Lung (tissue), 13 donors: ENCODE results near the gene FLVCR1. TPM values are rescaled to one million over a fixed set of nuclear protein-coding genes. Genes with fewer than 3 reads are reported as not detected.

ENCODE experiments used
- ATAC-seq: fragments of 200-7000 bp; cut with Tn5 transposase; one replicate; pipeline ENCODE4 v1.9.1; 2020; ENCODE audit warnings: moderate number of reproducible peaks; ENCODE audit not compliant: insufficient read depth, low FRiP score
- DNase-seq, 3 donors: peaks; one replicate each; pipeline ENCODE4 v3.0.0-alpha.2; 2013 to 2017
- H3K27ac ChIP-seq, 2 donors: one replicate each; pipeline ENCODE4 v1.5.1; 2013; ENCODE audit warnings: mild to moderate bottlenecking in 2 of 2, moderate library complexity in 2 of 2, control low read depth in 1 of 2, inconsistent platforms in 1 of 2, low read depth in 1 of 2, low read length in 1 of 2
- H3K27me3 ChIP-seq, 3 donors: one replicate each; pipeline ENCODE4 v1.5.1; 2013; ENCODE audit warnings: low read length in 2 of 3; ENCODE audit not compliant: control insufficient read depth in 3 of 3, insufficient read depth in 3 of 3
- H3K36me3 ChIP-seq, 4 donors: one replicate each; pipeline ENCODE4 v1.5.1; 2013; ENCODE audit warnings: low read length in 4 of 4, mild to moderate bottlenecking in 1 of 4, moderate library complexity in 1 of 4; ENCODE audit not compliant: control insufficient read depth in 4 of 4, insufficient read depth in 4 of 4
- H3K4me1 ChIP-seq, 5 donors: one replicate each; pipeline ENCODE4 v1.5.1; 2013; ENCODE audit warnings: low read length in 5 of 5, mild to moderate bottlenecking in 2 of 5, moderate library complexity in 1 of 5; ENCODE audit not compliant: control insufficient read depth in 5 of 5, insufficient read depth in 5 of 5
- H3K4me3 ChIP-seq: one replicate; pipeline ENCODE4 v1.5.1; 2013; ENCODE audit warnings: mild to moderate bottlenecking, control low read depth, moderate library complexity
- H3K9ac ChIP-seq, 2 donors: one replicate each; pipeline ENCODE4 v1.5.1; 2013; ENCODE audit warnings: low read length in 2 of 2, control low read depth in 1 of 2; ENCODE audit not compliant: insufficient read depth in 1 of 2
- H3K9me3 ChIP-seq, 4 donors: one replicate each; pipeline ENCODE4 v1.5.1; 2013; ENCODE audit warnings: low read length in 3 of 4, mild to moderate bottlenecking in 1 of 4, moderate library complexity in 1 of 4; ENCODE audit not compliant: control insufficient read depth in 4 of 4, insufficient read depth in 3 of 4
- CTCF ChIP-seq: IDR thresholded peaks from 2 replicates; pipeline ENCODE4 v1.5.1; 2012; ENCODE audit warnings: mild to moderate bottlenecking; ENCODE audit errors: control extremely low read depth, extremely low read depth
- whole genome bisulfite sequencing, 2 donors: extraction: QIAGEN DNeasy Blood & Tissue Kit; methylation state at CpG; one replicate each; pipeline ENCODE4 v1.1.7; 2013; 5-methylcytosine and 5-hydroxymethylcytosine counted together
- polyA plus RNA-seq, 2 donors: library from polyadenylated mRNA; stranded (reverse); fragments of 200-250 nt; gene quantifications; one replicate each; pipeline ENCODE4 v1.2.1, GENCODE V29; 2013
- small RNA-seq: library from RNA; depleted of rRNA; stranded (forward); fragments of <200 nt; gene quantifications from one replicate; pipeline ENCODE3, GENCODE V24; 2014; ENCODE audit warnings: low replicate concordance
- total RNA-seq, 2 donors: library from RNA; depleted of rRNA in 1 of 2; stranded (reverse); fragments of >200 nt in 1 of 2; gene quantifications; one replicate each; pipeline ENCODE4 v1.2.1, GENCODE V29; 2014 to 2021
- donor health status: control.
- donor health status: control.
- donor health status: Bipolar disorder and iron deficiency.
- donor health status: healthy.
- donor health status: DM: yes; HTN: yes; CAD: no.

Gene FLVCR1
- total and polyA plus RNA-seq, 4 donors: 4.5 to 17.4 (median 6.6) TPM

DNA sequence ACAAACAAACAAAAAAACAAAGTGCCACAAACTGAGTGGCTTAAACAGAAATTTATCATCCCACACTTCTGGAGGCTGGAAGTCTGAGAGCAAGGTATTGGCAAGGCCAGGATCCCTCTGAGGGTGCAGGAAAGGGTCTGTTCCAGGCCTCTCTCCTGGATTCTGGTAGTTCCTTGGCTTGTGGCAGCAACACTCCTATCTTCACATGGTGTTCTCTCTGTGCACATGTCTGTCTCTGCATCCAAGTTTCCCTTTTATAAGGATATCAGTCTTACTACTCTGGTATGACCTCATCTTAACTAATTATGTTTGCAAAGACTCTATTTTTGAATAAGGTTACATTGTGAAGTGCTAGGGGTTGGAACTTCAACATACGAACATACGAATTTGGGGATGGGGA is 87.0 kb downstream of the FLVCR1 start:
- DNase-seq (no peak), ATAC-seq (no peak)
- Histone ChIP-seq H3K9me3 (peaks cover 0 to 1% (median under 1%) of the 10 kb centered on the region in 4 donors), H3K27ac (no peak overlapping the region), H3K36me3 (no peaks in the 10 kb centered on the region), H3K4me3 (no peak overlapping the region), H3K4me1 (peaks cover 0 to 4% (median 0%) of the 10 kb centered on the region in 5 donors), H3K27me3 (no peaks in the 10 kb centered on the region), H3K9ac (no peak overlapping the region)
- 84 to 90% methylated on average over 2 of the region's 2 CpGs for WGBS, 2 donors
- TF ChIP-seq CTCF: no peak

DNA sequence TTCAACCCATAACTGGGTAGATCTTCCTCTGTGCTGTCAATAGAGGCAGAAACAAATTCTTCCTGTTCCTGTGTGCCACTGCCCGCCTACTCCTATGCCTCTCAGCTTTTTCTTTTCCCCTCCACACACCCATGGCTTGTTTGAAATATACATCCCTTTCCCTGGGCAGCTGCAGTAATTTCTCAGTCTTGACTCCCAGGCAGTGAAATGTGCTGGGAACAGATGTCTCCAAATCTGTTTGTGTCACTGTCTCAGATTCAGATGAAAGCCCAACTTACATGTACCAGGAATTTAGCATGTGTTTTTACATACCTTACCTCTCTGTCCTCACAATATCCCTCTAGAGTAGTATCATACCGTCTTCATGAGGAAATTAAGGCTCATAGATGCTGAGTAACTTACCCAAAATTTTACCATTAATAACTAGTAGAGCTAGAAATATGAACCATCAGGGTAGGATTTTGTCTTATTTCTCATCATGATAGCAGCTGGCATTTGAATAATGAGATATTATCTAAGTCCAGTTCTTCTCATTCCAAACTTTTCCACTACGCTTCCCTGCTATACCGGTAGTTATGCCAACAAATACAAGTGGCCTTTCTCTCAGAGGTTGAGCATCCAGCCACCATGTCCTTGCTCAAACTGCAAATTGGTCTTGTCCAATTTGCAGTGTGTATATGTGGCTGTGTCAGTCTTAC is 87.5 kb downstream of the FLVCR1 start:
- ATAC-seq (no peak), DNase-seq (no peak)
- no peaks in the 10 kb centered on the region for H3K27me3 ChIP-seq
- peaks cover 0 to 1% (median 0%) of the 10 kb centered on the region in 4 donors for H3K9me3 ChIP-seq
- H3K36me3 ChIP-seq: no peaks in the 10 kb centered on the region
- no peak overlapping the region for H3K9ac ChIP-seq
- 91 to 93% methylated on average over 4 of the region's 4 CpGs for WGBS, 2 donors
- H3K27ac ChIP-seq: no peak overlapping the region
- no peak overlapping the region for H3K4me3 ChIP-seq
- peaks cover 0 to 5% (median 0%) of the 10 kb centered on the region in 5 donors for H3K4me1 ChIP-seq
- no peak for TF ChIP-seq CTCF

DNA sequence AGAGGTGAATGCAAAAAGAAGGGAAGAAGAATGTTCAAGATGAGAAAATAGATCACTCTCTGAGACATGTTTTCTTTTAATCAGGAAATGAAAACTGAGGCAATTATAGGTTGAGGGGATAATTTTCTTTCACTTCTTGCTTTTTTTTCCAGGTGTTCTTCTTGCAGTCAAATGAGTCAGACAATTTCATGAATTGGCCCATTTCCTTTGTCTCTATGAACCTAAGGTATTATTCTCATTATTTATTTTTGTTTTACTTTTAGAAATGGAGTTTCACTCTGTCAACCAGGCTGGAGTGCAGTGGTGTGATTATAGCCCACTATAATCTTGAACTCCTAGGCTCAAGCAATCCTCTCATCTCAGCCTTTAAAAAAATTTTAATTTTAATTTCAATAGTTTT is 88.8 kb downstream of the FLVCR1 start:
- Histone ChIP-seq H3K27ac (no peak overlapping the region), H3K9me3 (peaks cover 0 to 4% (median 0%) of the 10 kb centered on the region in 4 donors), H3K4me1 (peaks cover 0 to 9% (median 0%) of the 10 kb centered on the region in 5 donors), H3K9ac (no peak overlapping the region), H3K27me3 (no peaks in the 10 kb centered on the region), H3K36me3 (no peaks in the 10 kb centered on the region), H3K4me3 (no peak overlapping the region)
- DNase-seq: no peak
- no peak for ATAC-seq
- TF ChIP-seq CTCF: no peak

Small RNA genes lying within 50 kb of the gene (small RNA-seq; reads per million reads assigned to genes)
- gene AC104333.1 (not detected), gene AC104333.2 (not detected)

Other genes starting within 250 kb of the FLVCR1 start
- gene ATF3, start 249.5 kb upstream of the FLVCR1 start, total RNA-seq: 10 to 100 TPM; 15.9 to 44.1 TPM
- gene ATF3, start 249.5 kb upstream of the FLVCR1 start, polyA plus RNA-seq: 10 to 100 TPM; 22.3 to 26.5 TPM
- gene BATF3, start 158.4 kb upstream of the FLVCR1 start, total RNA-seq: 10 to 100 TPM in 1 of 2 donors, 1 to 10 TPM in 1; 2.4 to 12.0 TPM
- 10 to 100 TPM in 1 of 2 donors, 1 to 10 TPM in 1; 8.3 to 24.6 TPM for gene BATF3, start 158.4 kb upstream of the FLVCR1 start, polyA plus RNA-seq
- 10 to 100 TPM; 27.5 to 48.8 TPM for gene NSL1, start 66.5 kb upstream of the FLVCR1 start, total RNA-seq
- gene NSL1, start 66.5 kb upstream of the FLVCR1 start, polyA plus RNA-seq: 10 to 100 TPM in 1 of 2 donors, 1 to 10 TPM in 1; 9.2 to 26.5 TPM
- gene TATDN3, start 66.4 kb upstream of the FLVCR1 start, total RNA-seq: 10 to 100 TPM; 15.1 to 17.8 TPM
- gene TATDN3, start 66.4 kb upstream of the FLVCR1 start, polyA plus RNA-seq: 10 to 100 TPM; 11.2 to 12.4 TPM
- not detected for gene SPATA45, start 10.6 kb upstream of the FLVCR1 start, total RNA-seq
- gene SPATA45, start 10.6 kb upstream of the FLVCR1 start, polyA plus RNA-seq: not detected
- 10 to 100 TPM in 1 of 2 donors, 1 to 10 TPM in 1; 1.7 to 11.0 TPM for gene VASH2, start 92.3 kb downstream of the FLVCR1 start, total RNA-seq
- under 1 TPM; 0.26 to 0.49 TPM for gene VASH2, start 92.3 kb downstream of the FLVCR1 start, polyA plus RNA-seq
- gene ANGEL2, start 157.6 kb downstream of the FLVCR1 start, total RNA-seq: 10 to 100 TPM; 35.4 to 53.7 TPM
- gene ANGEL2, start 157.6 kb downstream of the FLVCR1 start, polyA plus RNA-seq: 10 to 100 TPM; 13.7 to 22.5 TPM
- 10 to 100 TPM; 14.7 to 41.6 TPM for gene RPS6KC1, start 193.0 kb downstream of the FLVCR1 start, total RNA-seq
- gene RPS6KC1, start 193.0 kb downstream of the FLVCR1 start, polyA plus RNA-seq: 1 to 10 TPM; 2.9 to 7.6 TPM